IPS-20b (cell line): ENCODE results near the gene UVRAG.

Experiments
- H3K27ac ChIP-seq: one replicate; pipeline ENCODE4 v1.5.1; 2013; ENCODE audit warnings: low read length
- H3K27me3 ChIP-seq: 2 replicates; pipeline ENCODE4 v1.6.1; 2013; ENCODE audit warnings: mild to moderate bottlenecking, low read length, inconsistent platforms; ENCODE audit not compliant: insufficient read depth
- H3K36me3 ChIP-seq: 2 replicates; pipeline ENCODE4 v1.6.1; 2013; ENCODE audit warnings: low read depth, mild to moderate bottlenecking, inconsistent platforms, low read length, moderate library complexity; ENCODE audit not compliant: insufficient read depth
- H3K4me1 ChIP-seq: 2 replicates; pipeline ENCODE4 v1.6.1; 2013; ENCODE audit warnings: mild to moderate bottlenecking, control low read depth, inconsistent platforms, low read length, moderate library complexity; ENCODE audit not compliant: insufficient read depth
- H3K4me3 ChIP-seq: 2 replicates; pipeline ENCODE4 v1.5.1; 2013; ENCODE audit warnings: mild to moderate bottlenecking, low read length, inconsistent platforms
- H3K9ac ChIP-seq: 2 replicates; pipeline ENCODE4 v1.6.1; 2013; ENCODE audit warnings: low read depth, mild to moderate bottlenecking, inconsistent platforms, low read length, moderate library complexity
- H3K9me3 ChIP-seq: 2 replicates; pipeline ENCODE4 v1.6.1; 2013; ENCODE audit warnings: mild to moderate bottlenecking, low read depth, low read length, inconsistent platforms; ENCODE audit not compliant: insufficient read depth

UVRAG gene

DNA sequence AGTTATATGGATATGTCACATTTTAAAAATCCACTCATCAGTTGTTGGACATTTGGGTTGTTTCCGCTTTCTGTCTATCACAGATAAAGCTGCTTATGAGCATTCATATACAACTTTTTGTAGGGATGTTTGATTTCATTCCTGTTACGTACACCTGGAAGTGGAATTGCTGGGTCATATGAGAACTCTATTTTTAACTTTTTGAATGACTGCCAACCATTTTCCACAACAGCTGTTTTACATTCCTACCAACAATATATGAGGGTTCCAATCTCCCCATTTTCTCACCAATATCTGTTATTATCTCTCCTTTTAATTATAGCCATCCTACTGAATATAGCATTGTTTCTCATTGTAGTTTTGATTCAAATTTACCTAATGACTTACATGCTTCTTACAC lies 172.0 kb downstream of the UVRAG start:
- Histone ChIP-seq H3K4me3 (no peak overlapping the region), H3K36me3 (peaks cover 9% of the 10 kb centered on the region), H3K27me3 (no peaks in the 10 kb centered on the region), H3K4me1 (no peaks in the 10 kb centered on the region), H3K27ac (no peak overlapping the region), H3K9ac (no peak overlapping the region), H3K9me3 (no peaks in the 10 kb centered on the region)

DNA sequence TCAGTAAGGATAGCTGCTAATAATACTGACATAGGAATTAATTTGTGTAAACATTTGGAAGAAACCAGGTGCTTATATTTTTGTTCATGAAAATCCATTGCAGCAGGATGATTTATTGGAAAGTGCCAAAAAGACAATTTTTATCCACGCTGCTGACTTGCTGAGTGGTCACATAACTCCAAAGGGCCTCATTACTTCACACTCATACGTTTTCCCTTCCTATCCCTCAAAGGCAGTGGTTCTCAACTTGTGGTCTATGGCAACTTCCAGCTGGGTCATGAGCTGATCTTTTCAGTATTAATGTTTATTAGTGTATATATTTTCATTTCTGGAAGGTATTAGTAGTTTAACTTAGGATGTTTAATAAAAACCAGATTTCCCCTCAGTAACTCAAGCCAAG lies 178.1 kb downstream of the UVRAG start:
- no peak overlapping the region for H3K27ac ChIP-seq
- H3K4me1 ChIP-seq: no peaks in the 10 kb centered on the region
- no peaks in the 10 kb centered on the region for H3K9me3 ChIP-seq
- no peak overlapping the region for H3K9ac ChIP-seq
- no peaks in the 10 kb centered on the region; the same call in 1 of the 2 replicates for H3K36me3 ChIP-seq
- no peak overlapping the region for H3K4me3 ChIP-seq
- H3K27me3 ChIP-seq: no peaks in the 10 kb centered on the region

DNA sequence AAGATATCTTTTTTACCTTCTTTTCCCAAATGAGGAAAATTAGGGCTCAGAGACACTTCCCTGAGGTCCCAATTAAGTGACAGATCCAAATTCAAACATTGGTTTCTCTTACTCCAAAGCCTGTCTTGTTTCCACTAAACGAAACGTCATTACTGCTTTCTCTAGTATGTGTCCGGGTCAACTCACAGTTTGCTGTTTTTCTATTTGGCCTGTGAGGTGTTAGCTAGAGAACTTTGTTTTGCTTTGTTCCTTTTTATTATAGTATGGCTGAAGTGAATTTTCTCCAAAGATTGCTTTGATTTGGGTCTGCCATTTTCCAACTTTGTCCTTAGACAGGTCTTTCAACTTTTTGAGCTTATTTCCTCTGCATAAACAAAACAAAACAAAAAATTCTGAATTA lies 179.6 kb downstream of the UVRAG start:
- H3K36me3 ChIP-seq: no peaks in the 10 kb centered on the region; the same call in 1 of the 2 replicates
- H3K27me3 ChIP-seq: no peaks in the 10 kb centered on the region
- H3K4me1 ChIP-seq: no peaks in the 10 kb centered on the region
- no peaks in the 10 kb centered on the region for H3K9me3 ChIP-seq
- no peak overlapping the region for H3K27ac ChIP-seq
- H3K4me3 ChIP-seq: no peak overlapping the region
- no peak overlapping the region for H3K9ac ChIP-seq

DNA sequence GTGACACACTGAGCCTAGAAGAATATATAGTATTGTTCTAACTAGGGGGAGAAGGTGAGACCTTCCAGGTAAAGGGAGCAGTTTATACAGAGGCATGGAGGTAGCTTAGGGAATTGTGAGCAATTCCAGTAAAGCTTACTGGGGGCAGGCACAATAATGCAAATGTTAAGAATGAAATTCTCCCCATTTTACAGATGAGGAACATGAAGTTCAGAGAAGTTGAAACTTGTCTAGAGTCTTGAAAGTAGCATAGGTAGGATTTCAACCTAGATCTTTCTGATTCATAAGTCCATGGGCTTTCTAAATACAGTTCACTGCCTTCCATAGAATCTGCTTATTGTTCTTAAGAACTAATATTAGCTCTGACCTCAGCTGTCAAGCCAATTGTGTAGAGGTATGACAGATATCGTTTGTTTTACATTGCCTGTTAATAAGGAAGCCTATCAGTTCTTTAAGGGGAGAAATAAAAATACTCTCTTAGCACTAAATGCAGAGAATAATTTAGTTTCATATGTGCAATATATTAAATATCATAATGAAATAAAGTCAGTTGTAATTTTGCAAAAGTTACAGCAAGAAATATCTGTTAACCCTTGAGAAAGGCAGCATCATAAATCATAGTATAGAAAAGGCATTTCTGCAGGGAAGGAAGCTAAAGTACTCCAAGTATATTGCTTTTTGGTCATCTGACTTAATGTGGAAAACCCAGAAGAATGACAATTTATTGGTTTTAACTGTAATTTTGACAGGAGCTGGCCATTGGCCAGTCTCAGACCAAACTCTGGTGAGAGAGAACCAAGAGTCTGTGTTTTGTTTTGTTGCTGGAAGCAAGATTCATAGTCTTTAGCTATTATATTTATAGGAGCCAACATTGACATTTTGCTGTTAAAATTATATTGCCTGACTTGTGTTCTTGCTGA lies 181.8 kb downstream of the UVRAG start:
- no peak overlapping the region for H3K4me3 ChIP-seq
- H3K4me1 ChIP-seq: no peaks in the 10 kb centered on the region
- no peaks in the 10 kb centered on the region; the same call in 1 of the 2 replicates for H3K9me3 ChIP-seq
- no peak overlapping the region for H3K27ac ChIP-seq
- no peak overlapping the region for H3K9ac ChIP-seq
- H3K27me3 ChIP-seq: no peaks in the 10 kb centered on the region
- no peaks in the 10 kb centered on the region; the same call in 1 of the 2 replicates for H3K36me3 ChIP-seq

DNA sequence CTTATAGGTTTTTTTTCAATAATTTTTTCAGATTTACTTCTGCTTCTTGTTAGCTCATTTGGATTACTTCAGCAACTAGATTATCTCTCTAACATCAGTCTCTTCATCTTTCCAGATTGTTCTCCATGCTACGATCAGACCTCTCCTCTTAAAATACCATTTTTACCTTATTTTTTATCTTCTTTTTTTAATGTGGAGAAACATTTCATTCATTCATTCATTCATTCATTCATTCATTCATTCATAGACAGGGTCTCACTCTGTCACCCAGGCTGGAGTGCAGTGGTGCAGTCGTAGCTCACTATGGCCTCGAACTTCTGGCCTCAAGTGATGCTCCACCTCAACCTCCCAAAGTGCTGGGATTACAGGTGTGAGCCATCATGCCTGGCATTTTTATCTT lies 189.4 kb downstream of the UVRAG start:
- Histone ChIP-seq H3K27me3 (no peaks in the 10 kb centered on the region), H3K36me3 (peaks cover 6% of the 10 kb centered on the region), H3K9me3 (no peaks in the 10 kb centered on the region; the same call in 1 of the 2 replicates), H3K27ac (no peak overlapping the region), H3K4me3 (no peak overlapping the region), H3K9ac (no peak overlapping the region), H3K4me1 (no peaks in the 10 kb centered on the region)

DNA sequence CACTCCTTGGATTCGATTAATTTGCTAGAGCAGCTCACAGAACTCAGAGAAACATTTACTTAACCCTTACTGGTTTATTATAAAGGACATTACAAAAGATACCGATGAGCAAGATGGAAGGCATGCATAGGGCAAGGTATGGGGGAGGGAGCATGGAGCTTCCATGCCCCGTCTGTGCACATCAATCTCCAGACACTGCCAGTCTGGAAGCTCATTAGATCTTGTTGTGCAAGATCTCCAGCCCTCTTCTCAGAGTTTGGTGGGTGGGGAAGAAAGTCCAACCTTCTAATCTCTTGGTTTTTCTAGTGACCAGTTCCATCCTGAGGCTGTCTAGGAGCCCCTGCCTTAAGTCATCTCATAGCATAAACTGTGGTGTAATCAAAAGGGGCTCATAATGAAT lies 190.7 kb downstream of the UVRAG start:
- Histone ChIP-seq H3K27ac (no peak overlapping the region), H3K9me3 (no peaks in the 10 kb centered on the region; the same call in 1 of the 2 replicates), H3K4me3 (no peak overlapping the region), H3K27me3 (no peaks in the 10 kb centered on the region), H3K9ac (no peak overlapping the region), H3K4me1 (no peaks in the 10 kb centered on the region), H3K36me3 (peaks cover 14% of the 10 kb centered on the region)

DNA sequence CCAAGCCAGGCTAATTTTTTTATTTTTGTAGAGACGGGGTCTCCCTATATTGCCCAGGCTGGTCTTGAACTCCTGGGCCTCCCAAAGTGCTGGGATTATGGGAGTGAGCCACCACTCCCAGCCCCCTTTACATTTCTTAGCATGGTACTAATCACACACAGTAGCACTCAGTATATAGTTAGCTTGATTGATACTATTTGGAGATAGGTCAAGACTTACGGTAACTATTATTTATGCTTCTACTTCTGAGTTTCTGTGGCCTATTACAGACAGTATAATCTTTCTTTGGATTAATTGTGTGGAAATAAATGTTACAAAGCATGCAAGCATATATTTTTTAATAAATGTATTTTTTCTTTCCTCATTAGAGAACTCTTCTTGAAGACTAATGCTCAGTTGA lies 192.2 kb downstream of the UVRAG start:
- H3K36me3 ChIP-seq: peaks cover 14% of the 10 kb centered on the region

DNA sequence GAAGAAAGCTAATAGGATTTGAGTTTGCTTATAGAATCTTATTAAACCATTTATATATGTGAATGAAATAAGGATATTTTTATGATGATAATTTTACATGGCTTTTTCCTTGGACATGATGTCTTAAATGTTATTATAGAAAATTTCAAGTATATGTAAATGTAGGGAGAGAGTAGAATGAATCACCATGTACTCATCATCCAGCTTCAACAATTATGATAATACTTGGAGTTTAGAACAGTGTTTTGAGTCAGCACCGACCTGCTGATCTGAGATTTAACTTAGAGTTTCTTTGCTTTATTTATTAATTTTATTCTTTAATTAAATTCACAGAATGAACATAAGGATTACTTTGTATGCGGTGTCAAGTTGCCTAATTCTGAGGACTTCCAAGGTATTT lies 193.5 kb downstream of the UVRAG start:
- Histone ChIP-seq H3K4me3 (no peak overlapping the region), H3K36me3 (peaks cover 14% of the 10 kb centered on the region), H3K4me1 (no peaks in the 10 kb centered on the region), H3K27ac (no peak overlapping the region), H3K9ac (no peak overlapping the region), H3K27me3 (no peaks in the 10 kb centered on the region), H3K9me3 (no peaks in the 10 kb centered on the region)

More for the DNA sequence above, 192.2 kb downstream of the UVRAG start:
- H3K4me1 ChIP-seq: no peaks in the 10 kb centered on the region
- H3K9me3 ChIP-seq: no peaks in the 10 kb centered on the region
- no peaks in the 10 kb centered on the region for H3K27me3 ChIP-seq
- no peak overlapping the region for H3K27ac ChIP-seq
- no peak overlapping the region for H3K9ac ChIP-seq
- no peak overlapping the region for H3K4me3 ChIP-seq

DNA sequence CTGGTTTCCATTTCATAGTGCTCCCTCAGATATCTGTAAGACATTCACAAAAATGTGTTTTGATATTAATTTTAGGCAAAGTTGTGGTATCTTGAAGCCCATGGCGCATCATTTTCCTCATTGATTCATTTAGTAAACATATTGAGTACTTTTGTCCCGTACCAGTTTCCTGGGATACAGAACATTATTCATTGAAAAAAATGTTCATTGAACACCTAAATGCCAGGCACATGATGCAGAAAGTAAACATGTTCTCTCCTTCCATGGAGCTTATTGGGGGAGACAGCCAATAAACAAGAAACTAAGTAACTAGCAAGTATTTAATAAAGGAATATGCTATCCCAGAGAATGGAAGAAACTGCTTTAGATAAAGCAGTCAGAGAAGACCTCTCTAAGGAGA lies 195.0 kb downstream of the UVRAG start:
- Histone ChIP-seq H3K4me1 (no peaks in the 10 kb centered on the region), H3K4me3 (no peak overlapping the region), H3K36me3 (peaks cover 14% of the 10 kb centered on the region), H3K27me3 (no peaks in the 10 kb centered on the region), H3K9me3 (no peaks in the 10 kb centered on the region), H3K9ac (no peak overlapping the region), H3K27ac (no peak overlapping the region)

DNA sequence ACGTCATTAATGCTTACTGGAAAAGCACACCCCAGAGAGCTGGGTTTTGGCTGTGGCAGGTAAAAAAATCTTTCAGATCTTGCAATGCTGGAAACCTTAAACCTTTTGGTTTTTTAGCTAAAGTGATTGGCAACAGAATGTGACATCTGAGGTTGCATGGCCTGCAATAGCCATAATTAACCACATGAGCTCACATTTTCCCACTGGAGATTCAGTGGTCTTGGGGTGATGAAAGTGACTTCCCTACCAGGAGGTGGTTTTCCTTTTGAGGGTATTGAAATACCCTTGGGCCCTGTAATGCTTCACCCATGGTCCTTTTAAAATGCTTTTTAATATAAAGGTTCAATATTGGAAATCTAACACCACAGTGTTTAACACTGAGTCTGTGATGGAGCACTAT lies 198.5 kb downstream of the UVRAG start:
- peaks cover 19% of the 10 kb centered on the region for H3K36me3 ChIP-seq
- H3K27ac ChIP-seq: no peak overlapping the region
- no peaks in the 10 kb centered on the region for H3K4me1 ChIP-seq
- H3K9me3 ChIP-seq: no peaks in the 10 kb centered on the region
- H3K9ac ChIP-seq: no peak overlapping the region
- H3K27me3 ChIP-seq: no peaks in the 10 kb centered on the region
- H3K4me3 ChIP-seq: no peak overlapping the region

DNA sequence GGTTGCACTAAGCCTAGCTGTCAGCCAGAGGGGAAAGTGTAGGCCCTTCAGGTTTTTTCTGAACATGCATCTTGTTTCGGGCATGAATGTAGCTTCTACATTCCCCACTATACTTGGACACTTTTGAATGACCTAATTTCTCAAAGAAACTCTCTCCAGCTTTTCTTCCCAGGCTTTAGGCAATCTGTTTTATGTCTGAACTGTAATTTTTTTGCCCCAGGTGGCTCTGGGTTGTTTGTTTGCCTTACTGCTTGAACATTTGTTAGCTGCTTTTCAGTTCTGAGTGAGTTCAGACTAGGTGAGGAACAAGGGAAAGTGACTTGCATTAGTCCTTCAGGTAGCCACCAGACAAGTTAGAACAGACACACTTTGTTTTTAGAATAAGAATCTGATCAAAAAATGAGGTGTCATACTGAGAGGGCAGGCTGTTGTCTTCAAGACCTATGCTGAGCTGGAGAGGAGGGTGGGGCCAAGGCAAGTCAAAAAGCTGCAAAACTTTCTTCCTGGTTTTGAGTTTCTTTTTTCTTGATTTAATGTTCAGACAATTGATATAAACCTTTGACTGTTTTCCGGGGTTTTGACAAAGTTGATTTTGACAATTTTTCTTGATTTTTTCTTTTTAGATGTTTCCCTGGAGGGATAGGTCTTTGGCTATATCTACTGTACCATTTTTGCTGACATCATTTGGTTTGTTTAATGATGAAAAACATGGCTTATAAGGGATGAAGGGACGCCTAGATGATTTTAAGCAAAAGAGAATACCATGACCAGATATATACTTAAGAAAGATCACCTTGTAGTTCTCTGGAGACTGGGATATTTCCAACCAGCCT lies 208.4 kb downstream of the UVRAG start:
- Histone ChIP-seq H3K36me3 (no peaks in the 10 kb centered on the region), H3K4me1 (peaks cover 8% of the 10 kb centered on the region; the same call in 1 of the 2 replicates), H3K9ac (no peak overlapping the region), H3K27ac (no peak overlapping the region), H3K27me3 (no peaks in the 10 kb centered on the region), H3K4me3 (no peak overlapping the region), H3K9me3 (no peaks in the 10 kb centered on the region)
